ENCODE measurements around the gene SLF2. TPM values are rescaled to one million over a fixed set of nuclear protein-coding genes. Genes with fewer than 3 reads are reported as not detected.

Gene SLF2
- total and polyA plus RNA-seq, 9 of the 15 experiments (the other 6 are each of a cell fraction or from before 2014, with no cell fraction given): 1.7 to 18.4 (median 7.8) TPM

GRCh38 chr10:100886091-100886490 lies 26.7 kb upstream of the SLF2 start (continued):
- TF ChIP-seq ZNF3 (CRISPR knock-in tag; IDR thresholded peaks at IDR 0.05) (no peak), SRF (CRISPR knock-in tag; IDR thresholded peaks at IDR 0.05) (no peak), TCF15 (CRISPR knock-in tag; IDR thresholded peaks at IDR 0.05) (no peak), ATF4 (CRISPR knock-in tag; IDR thresholded peaks at IDR 0.05) (no peak), ZNF407 (IDR thresholded peaks at IDR 0.05; ENCODE audit: low read depth) (no peak), SETDB1 (IDR thresholded peaks at IDR 0.05; ENCODE audit: low read length) (no peak), ATF3 (IDR thresholded peaks at IDR 0.05) (no peak), ATF3 (CRISPR knock-in tag; conservative IDR thresholded peaks at IDR 0.05) (no peak)
